C4-2B (cell line): Measurements from ENCODE around the gene CYP27C1.

Source experiments
- H3K27ac ChIP-seq: fragments of 450-650 bp; 2 replicates; pipeline ENCODE4 v1.5.1; 2017
- CTCF ChIP-seq: fragments of 450-650 bp; conservative IDR thresholded peaks from 2 replicates; pipeline ENCODE4 v1.5.1; 2017; ENCODE audit warnings: mild to moderate bottlenecking
- ZFX ChIP-seq: fragments of 450-650 bp; IDR thresholded peaks from 2 replicates; pipeline ENCODE4 v1.6.1; 2017

CYP27C1 gene

GRCh38 chr2:127179766-127180165 is 40.3 kb downstream of the CYP27C1 start:
- no peak overlapping the region for H3K27ac ChIP-seq
- no peak for TF ChIP-seq CTCF
- TF ChIP-seq ZFX: no peak

- H3K27ac ChIP-seq: no peak overlapping the region
- no peak for TF ChIP-seq CTCF
- no peak for TF ChIP-seq ZFX
These were observed 42.4 kb downstream of the CYP27C1 start for GRCh38 chr2:127177617-127178263.

- H3K27ac ChIP-seq: no peak overlapping the region
- TF ChIP-seq CTCF (no peak), ZFX (no peak)
These were observed 43.5 kb downstream of the CYP27C1 start for GRCh38 chr2:127176371-127177311.

- TF ChIP-seq ZFX: no peak
- TF ChIP-seq CTCF: no peak
- H3K27ac ChIP-seq: no peak overlapping the region
These were observed 44.2 kb downstream of the CYP27C1 start for GRCh38 chr2:127175751-127176354.

GRCh38 chr2:127175041-127175721 is 44.9 kb downstream of the CYP27C1 start:
- H3K27ac ChIP-seq: no peak overlapping the region
- TF ChIP-seq CTCF (no peak), ZFX (no peak)

DNA sequence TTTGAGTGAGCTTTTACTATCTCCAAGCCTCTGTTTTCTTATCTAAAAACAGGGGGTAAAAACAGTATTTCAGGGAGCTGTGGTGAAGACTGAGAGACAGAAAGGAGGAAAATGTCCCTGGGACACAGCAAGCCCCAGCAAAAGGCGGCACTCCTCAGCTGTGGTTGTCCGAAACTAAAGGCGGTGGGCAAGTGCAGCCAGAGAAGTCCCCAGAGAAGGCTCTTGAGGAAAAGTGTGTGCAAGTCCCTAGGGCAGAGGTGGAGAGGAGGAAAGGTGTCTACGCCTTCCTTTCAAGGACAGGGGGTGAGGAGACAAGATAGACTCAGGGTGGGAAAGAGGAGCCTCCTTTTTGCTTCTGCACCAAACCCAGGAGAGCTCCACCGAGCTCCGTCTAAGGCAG is 45.5 kb downstream of the CYP27C1 start:
- H3K27ac ChIP-seq: no peak overlapping the region
- TF ChIP-seq CTCF: no peak
- no peak for TF ChIP-seq ZFX
